Inflammatory macrophage treated with lipopolysaccharide for 4 hours (primary cell): ENCODE data around the gene YY2.
"Not testable (repeated sequence)": the region's sequence is repeated elsewhere in the genome, so short reads cannot be mapped to it uniquely, and the experiment has no call there.

ENCODE experiments used
- DNase-seq: peaks from one replicate; pipeline ENCODE4 v3.0.0-alpha.2; 2020

The YY2 gene

DNA sequence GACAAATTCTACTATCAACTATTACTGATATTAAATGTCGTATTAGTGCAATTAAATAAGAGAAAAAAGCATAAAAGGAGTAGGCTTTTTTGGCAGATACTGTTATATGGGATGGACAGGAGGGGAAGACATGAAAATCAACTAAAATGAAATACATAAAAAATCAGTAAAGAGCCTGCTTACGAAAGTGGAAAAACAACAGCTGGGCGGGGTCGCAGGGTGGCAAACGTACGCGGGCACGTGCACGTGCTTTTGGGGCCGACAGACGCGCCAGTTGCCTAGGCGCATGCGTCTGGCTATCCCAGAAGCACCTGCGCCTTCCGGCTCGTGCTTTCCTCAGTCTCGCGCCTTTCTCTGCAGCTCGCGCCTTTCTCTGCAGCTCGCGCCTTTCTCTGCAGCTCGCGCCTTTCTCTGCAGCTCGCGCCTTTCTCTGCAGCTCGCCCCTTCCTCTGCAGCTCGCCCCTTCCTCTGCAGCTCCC lies at the start of gene YY2:
YY2 (plus strand) TSS at position 51 of the 479 bp plus-strand sequence. CDS start 498 bp downstream, outside the sequence.
- DNase-seq = no peak

DNA sequence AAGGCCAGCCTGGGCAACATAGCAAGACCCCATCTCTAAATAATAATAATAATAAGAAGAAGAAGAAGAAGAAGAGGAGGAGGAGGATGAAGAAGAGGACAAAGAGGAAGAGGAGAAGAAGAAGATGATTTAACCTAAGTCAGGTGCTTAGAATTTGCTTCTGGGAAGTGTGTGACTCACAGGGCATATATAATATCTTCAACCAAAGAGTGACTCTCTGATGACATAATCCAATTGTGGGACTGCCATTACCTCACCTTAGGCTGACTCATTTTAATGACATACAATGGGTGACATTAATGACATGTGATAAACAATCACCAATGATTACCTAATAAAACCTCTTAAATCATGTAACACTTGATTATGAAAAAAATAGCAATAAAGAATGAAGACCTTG lies 49.1 kb upstream of the YY2 start:
- peak; percentile 65 for DNase-seq

DNA sequence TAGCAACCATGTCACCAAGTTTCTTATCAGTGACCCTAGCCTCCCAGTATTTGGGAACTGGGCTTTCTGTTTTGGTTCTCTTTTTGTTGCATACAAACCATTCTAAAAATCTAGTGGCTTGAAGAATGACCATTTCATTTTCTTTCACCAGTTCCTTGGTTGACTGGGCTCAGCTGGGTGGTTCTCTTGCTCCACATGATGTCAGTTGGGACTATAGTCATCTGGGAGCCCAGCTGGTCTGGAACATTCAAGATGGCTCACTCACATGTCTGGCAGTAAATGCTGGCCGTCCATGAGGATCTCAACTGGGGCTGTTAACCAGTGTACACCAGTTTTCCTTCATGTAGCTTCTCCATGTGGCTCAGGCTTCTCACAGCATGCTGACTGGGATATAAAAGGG lies 44.0 kb upstream of the YY2 start:
- no peak for DNase-seq

DNA sequence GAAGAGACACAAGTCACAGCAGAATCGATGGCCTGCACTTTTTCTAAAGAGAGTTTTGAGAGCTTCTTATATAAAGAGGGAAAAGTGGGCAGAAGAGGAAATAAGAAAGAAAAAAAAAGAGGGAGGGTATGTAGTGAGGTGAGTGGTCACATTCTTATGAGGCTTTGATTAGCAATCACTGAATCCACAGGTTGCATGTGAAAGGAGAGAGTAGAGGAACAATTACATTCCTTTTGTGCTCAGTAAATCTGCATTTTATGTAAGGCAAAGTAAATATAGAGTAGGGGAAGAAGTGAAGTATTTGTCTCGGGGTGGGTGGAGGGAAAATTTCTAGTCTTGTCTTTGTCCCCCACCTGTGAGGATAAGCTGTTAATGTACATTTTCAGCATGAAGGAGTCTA lies 43.2 kb upstream of the YY2 start:
- DNase-seq = no peak

DNA sequence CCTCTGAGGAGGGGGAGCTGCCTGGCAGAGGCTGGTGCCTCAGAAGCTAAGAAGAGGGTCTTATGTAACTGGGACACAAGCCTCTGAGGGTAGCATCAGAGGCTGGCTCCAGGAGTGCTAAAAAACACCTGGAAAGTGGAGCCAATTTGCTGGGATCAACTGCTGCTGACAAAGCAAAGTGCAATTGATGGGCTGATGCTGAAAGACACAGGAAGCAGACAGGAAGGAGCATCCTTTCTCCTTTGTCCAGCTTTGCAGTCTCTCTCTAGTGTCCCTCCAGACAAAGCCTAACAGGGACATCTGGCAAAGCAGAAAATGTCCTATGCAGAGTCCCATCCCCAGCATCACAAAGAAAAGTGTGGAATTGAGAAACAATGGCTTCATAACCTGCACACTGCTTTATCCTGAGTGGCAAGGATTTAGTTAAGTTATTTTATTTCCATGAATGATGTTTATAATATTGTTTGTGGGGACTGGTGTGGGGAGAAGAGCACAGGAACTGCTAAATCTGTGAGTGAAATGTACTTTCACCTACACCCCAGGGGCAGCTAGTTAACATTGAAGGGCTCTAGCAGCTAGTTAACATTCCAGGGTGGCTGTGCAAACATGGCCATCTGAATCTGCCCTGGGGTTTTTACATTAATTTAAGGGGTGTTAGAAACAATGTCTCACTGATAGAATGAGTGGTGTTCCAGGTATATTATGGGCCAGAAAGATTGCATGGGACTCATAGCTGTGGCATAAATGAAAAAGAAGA lies 42.0 kb upstream of the YY2 start:
- no peak for DNase-seq

DNA sequence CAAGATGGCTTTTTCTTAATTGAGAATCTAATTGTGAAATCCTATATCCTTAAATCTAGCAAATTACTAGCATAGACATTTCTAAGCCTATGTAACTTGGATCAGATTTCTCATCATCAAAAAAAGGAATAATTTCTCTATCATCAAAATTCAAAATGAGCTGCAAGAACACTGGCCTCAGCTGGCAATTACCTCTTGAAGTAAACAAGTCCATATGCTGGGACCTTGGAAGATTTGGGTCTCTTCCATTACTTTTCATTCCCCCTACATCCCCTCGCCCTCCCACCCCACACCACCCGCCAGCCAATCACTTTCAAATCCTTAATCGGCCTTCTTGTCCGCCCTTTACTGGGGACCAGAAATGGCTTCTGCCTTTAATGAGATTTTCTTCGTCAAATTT lies 39.7 kb upstream of the YY2 start:
- no peak for DNase-seq

DNA sequence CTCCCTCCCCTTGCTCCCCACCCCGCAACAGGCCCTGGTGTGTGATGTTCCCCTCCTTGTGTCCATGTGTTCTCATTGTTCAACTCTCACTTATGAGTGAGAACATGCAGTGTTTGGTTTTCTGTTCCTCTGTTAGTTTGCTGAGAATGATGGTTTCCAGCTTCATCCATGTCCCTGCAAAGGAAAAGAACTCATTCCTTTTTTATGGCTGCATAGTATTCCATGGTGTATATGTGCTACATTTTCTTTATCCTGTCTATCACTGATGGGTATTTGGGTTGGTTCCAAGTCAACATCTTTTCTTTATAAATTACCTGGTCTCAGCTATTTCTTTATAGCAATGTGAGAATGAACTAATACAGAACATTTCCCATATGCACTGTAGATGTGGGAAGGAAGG lies 35.6 kb upstream of the YY2 start:
- DNase-seq = not testable (repeated sequence)

DNA sequence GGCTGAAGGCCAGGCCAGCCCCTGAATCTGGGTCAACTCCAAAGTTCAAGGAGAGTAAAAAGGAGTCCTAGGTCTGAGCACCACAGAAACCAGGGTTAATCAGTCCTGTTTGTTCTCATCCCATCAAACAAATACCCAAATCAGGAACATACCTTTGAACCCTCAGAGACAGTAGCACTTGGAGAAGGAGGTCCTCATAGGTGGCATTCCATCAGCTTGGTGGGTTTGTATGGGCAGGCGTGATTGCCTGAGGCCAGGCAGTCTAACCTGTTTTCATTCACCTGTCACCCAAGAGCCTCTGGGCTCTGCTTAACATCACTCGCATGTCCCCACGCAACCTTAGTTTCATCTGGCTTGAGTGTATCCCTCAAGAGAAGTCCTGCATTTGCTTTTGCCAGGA lies 33.9 kb upstream of the YY2 start:
- no peak for DNase-seq

DNA sequence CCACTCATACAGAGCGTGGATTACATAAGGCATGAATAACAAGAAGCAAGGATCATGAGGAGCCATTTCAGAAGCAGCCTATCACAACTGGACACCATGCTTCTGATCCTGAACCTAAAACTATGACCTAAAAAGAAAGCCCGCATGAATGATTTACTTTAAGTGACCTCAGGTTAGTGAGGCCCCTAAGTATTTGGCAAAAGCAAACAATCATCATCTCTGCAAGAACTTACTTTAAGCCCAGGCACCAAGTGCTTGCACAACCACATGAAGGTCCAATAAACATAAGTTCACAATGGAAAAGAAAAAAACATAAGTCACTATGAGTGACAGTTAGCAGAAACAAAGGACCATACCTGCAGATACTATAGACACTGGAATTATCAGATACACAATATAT lies 24.3 kb upstream of the YY2 start:
- no peak for DNase-seq

DNA sequence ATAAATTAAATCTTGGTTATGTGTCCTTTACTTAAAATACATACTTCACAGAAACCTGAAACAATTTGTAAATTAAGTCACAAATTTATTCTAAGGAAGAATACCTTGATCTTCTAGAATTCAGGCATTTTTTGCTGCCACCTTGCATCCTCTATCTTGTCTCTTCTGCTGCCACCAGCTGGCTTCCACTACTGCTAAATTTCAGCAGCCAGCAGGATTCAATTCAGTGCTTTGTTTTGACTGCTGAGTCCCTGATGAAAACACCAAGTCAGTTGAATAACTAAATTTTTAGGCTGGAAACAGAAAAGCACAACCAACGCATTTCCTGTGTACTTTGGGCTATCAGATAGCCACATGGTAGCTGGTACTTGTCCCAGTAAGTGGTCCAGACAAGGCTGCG lies 18.7 kb upstream of the YY2 start:
- DNase-seq = no peak

DNA sequence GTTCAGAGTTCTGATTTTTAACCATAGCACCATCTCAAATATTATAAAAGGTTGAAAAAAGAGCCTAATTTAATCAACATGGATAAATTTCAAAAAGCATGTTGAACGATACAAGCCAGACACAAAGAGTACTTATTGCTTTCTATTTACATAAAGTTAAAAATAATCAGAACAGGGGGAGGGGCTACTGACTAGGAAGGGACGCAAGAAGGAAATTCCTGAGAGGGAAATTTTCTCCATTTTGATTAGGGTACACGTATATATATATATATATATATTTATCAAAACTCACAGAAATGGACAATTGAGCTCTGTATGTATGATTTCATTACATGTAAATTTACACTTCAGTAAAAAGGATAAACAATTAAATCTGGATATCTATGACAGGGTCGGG lies 16.9 kb upstream of the YY2 start:
- peak; percentile 6 for DNase-seq

DNA sequence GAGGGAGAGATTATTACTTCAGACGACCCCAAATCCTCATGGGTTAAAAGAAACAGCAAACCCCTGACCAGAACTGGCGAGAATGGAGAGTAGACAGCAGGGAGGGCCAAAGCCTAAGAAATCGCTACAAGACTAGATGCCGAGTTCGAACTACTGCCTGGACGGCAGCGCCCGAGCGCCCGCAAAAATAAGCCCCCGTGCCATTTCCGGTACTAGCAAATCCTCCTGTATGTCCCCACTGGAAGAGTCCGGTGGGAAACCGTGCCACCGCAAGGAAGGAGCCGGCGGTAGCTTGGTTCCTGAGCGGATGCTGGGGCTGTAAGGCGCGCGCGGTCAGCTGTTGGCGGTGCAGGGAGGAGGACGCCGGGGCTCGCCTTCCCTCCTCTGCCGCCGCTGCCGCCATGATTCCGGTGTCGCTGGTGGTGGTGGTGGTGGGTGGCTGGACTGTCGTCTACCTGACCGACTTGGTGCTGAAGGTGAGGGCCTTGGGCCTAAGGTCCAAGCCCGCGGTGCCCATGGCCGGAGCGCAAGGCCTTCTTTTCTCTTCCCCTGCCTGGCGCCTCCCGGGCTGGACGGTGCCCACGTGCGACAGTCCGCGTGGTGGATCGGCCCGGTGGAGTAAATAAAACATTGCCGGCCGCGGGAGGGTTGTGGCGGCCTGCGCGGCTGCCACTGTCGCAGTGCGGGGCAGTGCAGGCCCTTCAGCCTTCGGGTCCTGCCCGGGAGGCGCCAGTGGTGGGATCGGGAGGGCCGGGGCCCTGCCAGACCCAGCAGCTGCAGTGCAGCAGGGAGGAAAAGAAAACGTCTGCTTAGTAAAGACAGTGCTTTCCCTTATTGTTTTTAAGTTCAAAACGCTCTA lies 16.2 kb upstream of the YY2 start, which contains the start of gene MBTPS2:
MBTPS2 (plus strand) TSS at position 284 of the 859 bp plus-strand sequence; CDS start at position 402, 118 bp downstream.
- peak; percentile 79 for DNase-seq

DNA sequence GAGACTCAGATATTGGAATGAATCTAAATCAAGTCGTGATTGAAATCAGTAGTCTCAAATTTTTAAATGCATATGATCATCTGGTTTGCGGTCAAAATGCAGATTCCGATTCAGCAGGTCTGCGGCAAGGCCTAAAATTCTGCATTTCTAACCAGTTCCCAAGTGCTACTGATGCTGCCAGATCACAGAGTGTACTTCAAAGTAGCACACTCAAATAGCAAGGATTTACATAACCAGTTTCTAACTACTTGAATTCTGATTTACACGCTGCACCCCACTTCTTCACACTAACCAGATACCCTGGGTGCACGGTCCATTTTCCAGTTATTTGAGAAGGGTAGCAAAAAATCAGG lies 15.6 kb upstream of the YY2 start:
- no peak for DNase-seq

DNA sequence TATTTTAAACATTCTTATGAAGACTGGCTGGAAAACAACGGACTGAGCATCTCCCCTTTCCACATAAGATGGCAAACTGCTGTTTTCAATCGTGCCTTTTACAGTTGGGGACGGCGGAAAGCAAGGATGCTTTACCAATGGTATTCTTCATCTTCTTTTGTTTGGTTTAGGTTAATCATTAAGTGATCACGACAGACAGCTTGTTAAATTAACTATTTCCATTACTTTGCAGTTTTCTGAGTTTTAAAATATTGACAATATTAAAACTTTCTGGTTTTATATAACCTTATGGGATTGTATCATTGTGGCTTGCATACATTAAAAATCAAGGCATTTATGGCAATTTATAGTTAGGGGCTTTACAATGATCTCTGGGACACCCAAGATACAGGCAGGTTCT lies 12.6 kb upstream of the YY2 start:
- no peak for DNase-seq

DNA sequence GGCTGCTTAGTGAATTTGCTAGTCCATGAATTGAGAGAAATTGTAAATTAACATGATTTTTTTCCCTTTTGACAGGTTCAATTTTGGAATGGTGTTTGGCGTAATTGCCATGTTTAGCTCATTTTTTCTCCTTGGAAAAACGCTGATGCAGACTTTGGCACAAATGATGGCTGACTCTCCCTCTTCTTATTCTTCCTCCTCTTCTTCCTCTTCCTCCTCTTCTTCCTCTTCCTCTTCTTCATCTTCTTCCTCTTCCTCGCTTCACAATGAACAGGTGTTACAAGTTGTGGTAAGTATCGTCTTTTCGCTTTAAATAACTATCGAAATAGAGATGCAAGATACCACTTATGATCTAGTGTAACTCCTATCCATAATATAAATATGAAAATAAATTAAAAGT lies 10.7 kb upstream of the YY2 start:
- no peak for DNase-seq

DNA sequence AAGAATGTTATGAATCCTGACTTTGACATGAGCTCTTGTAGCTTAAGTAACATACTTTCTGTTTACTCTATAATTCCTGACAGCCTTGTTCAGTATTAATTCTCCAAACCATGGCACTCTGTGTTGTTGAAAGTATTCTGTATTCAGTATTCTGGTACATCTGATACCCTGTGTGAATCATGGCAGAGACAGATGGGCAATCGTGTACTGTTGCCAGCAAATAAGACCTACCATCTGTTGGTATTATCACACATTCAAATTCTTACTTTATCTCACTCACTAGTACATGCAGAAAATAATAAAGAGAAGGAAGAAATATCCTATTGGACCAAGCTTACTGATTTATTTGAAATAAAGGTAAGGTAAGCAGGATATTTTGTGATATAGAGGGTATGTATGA lies 8.4 kb upstream of the YY2 start:
- no peak for DNase-seq

DNA sequence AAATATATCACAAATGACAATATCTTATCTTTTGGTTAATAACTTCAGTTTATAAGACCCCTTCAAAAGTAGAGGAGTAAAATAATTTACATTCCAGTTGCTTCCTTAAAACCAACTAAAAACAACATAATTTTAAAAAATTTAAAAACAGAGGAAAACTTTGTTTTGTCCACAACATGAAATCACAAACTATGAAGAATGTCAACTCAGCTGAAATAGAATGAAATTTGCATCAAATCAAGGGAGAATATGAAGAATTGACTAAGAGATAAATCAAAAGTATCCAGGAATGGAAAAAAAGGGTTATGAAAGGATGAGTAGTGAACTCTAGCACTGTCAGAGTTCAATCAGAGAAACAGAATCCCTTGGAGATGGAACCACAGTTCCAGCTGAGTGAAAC lies 2.2 kb upstream of the YY2 start:
- no peak for DNase-seq

DNA sequence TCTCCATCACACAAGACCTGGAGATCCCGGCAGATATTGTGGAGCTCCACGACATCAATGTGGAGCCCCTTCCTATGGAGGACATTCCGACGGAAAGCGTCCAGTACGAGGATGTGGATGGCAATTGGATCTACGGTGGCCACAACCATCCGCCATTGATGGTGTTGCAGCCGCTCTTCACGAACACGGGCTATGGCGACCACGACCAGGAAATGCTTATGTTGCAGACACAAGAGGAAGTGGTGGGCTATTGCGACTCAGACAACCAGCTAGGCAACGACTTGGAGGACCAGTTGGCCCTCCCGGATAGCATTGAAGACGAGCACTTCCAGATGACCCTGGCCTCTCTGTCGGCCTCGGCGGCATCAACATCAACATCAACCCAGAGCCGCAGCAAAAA lies 717 bp downstream of the YY2 start:
- no peak for DNase-seq

DNA sequence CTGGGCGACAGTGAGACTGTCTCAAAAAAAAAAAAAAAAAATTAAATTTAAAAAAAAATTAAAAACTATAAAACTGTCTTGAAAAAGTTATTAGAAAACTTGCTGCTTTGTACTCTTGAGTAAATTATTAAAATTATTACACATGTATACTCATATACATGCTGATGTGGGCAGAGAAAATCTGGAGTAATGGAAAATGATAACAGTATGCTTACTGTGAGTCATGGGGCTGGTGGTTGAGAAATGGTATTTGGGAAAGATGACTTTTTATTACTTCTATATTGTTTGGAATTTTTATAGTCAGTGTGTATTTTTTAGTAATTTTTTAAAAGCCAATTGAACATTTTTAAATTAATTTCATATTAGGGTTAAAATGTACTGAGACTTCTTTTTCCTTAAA lies 7.5 kb downstream of the YY2 start:
- peak; percentile 34 for DNase-seq

DNA sequence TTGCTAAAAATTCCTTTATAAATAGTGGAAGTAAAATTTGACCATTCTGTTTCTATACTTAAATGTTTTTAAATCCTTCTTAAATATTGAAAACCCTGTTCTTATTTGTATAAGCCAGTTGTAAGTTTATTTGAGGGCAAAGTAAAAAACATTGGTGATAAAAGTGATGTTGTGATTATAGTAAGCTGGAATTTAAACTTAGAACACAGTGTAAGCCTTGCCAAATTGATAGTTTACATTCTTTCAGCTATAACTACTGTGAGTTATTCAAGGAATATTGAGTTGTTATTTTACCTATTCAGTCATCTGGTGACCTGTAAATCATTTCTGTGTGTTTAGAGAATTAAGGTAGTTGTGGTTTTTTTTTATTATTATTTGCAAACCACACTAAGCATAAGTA lies 9.6 kb downstream of the YY2 start:
- DNase-seq = no peak

DNA sequence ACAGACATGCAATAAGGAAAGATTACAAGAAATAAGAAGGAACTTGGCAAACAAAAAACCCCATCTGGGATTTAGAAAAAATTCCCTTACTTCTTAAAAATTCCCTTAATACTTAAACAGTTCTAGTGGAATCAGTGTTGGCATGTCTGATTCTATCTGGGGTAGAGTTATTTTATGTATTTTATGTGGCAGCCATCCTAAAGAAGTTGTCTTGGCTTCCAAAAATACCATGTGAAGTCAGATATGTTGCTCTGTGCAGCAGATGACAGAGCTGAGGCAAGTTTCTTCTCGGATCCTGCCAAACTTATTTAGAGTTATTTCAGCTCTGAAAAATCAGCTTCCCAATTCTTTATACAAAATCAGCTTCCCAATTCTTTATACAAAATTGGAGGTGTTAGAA lies 14.7 kb downstream of the YY2 start:
- no peak for DNase-seq

DNA sequence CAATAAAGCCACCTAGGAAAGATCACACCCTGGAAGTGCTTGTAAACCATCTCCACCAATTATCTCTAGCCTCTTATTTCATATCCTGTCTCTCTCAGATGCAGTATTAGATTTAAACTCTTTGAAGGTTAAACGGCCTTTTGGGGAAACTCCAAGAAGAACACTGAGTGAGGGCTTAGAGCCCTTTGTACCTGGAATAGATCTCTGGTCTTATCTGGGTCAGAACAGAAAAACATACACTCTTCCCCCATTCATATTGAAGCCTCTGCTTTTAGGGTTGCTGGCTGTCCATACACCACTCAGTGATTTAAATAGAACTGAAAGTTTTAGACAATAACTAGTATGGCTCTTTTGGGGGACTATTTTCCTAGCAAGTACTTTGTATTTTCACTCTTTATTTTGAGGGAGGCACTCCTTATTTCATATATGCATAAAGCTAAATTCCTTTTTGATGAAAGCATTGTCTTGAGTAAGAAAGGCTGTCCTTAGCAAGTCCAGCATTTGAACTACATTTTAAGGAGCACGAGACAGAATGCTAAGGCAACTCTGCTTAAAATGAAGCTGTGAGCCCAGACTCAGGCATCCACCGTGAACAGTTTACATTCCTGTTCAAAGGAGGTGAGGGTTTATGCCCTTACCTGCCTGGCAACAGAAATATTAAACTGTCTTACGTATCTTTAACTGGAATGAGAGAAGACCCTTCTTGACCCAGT lies 17.4 kb downstream of the YY2 start:
- DNase-seq = no peak

DNA sequence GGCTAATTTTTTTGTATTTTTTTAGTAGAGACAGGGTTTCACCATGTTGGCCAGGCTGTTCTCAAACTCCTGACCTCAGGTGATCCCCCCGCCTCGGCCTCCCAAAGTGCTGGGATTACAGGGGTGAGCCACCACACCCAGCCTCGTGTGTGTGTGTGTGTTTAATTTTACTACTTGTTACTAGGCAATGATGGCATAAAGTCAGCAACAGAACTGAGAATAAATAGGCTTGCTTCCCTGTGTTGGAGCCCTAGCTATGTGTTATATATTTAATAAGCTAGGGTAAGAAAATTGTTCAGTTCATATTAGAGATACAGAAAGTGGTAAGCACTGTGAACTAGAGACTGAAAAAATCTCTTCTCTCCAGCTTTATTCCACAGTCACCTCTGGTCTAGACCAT lies 18.4 kb downstream of the YY2 start:
- DNase-seq = not testable (repeated sequence)

DNA sequence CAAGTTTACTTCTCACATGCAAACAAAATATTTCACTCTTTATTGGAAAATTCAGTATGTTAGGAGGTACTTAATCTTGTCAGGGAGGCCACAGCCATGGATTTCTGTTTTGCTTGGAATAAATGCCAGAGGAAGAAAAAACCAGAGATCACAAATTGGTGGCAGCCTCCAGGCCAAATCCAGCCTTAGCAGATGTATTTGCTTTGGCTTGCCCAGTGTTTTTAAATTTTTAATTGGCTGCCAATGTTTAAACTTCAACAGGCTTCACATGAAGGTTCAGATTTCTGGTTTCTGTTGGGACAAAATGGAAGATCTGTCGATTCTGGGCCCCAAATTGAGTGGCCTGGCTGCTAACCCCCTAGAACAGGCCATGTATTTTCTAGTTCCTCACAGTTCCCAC lies 19.2 kb downstream of the YY2 start:
- DNase-seq = no peak
